ENCODE measurements around the gene CNTNAP5.

The CNTNAP5 gene

DNA sequence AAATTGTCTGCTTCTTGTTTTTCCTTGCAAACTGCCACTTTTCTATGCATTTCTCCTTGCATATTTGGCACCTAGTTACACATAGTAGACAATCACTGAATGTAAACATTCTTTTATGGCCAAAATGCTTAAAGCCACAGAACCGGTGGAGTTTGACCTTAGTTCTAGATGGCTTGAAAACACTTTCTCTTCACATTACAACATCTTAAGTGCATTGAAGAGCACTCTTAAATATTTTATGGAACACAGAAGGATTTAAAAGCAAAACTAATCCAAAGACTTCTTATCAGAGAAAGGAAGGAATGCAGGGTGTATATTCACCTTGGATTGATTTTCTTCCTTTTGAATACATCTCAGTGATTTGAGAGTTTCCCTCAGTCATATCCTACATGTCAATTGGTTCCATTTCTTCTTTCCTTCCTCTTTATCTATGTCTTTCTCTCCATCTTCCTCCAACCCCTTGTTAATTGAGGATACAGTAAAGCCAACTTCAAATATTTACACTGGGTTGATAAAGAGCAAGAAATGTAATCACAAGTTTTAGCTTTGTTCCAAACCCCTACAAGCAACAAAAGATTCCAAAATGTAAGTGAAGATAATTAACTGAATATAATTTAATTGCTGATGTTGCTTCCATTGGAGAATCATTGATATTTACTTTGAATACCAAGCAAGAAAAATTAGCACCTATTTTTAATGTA is 548.0 kb downstream of the CNTNAP5 start:
- Mint-ChIP-seq H3K27me3 (no peaks in the 10 kb centered on the region), H3K4me3 (no peak overlapping the region), H3K27ac (no peak overlapping the region), H3K4me1 (no peaks in the 10 kb centered on the region), H3K36me3 (no peaks in the 10 kb centered on the region), H3K9me3 (peaks cover 4% of the 10 kb centered on the region)

DNA sequence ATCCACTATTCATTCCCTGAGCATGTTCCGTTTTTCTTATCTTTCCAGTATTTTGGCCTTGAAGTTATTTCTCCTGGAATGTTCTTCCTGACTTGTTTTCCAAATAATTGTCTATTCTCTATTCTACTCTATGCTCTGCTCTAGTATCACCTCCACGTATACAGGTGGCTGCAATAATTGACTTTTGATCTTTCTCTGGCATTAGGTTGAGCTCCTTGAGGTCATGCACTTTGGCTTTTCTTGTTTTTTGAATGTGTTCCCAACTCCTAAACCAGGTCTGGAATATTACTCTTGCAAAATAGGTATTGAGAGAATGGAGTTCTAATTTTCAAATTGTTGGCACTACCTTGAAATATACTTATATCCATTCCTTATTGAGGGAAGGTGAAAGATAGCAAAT is 550.4 kb downstream of the CNTNAP5 start:
- Mint-ChIP-seq H3K27ac (no peak overlapping the region), H3K36me3 (no peaks in the 10 kb centered on the region), H3K27me3 (no peaks in the 10 kb centered on the region), H3K4me1 (no peaks in the 10 kb centered on the region), H3K4me3 (no peak overlapping the region), H3K9me3 (peaks cover 5% of the 10 kb centered on the region)

DNA sequence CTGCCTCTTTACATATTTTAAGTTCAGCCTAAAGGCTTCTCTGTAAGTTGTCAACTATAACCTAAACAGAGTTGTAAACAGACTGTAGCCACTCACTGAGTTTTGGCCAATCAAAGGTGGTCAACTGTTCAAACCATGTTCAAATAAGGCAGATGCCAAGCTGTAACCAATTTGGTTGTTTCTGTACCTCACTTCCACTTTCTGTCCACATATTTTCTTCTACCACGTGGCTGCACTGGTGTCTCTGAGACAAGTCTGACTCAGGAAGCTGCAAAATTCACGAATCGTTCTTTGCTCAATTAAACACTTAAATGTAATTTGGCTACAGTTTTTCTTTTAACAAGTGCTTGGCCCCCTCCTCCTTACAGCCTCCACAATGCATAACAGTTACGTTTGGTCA is 555.2 kb downstream of the CNTNAP5 start:
- H3K4me1 Mint-ChIP-seq, result no peaks in the 10 kb centered on the region
- peaks cover 9% of the 10 kb centered on the region for H3K9me3 Mint-ChIP-seq
- no peaks in the 10 kb centered on the region for H3K36me3 Mint-ChIP-seq
- H3K4me3 Mint-ChIP-seq, result no peak overlapping the region
- H3K27ac Mint-ChIP-seq, result no peak overlapping the region
- no peaks in the 10 kb centered on the region for H3K27me3 Mint-ChIP-seq

DNA sequence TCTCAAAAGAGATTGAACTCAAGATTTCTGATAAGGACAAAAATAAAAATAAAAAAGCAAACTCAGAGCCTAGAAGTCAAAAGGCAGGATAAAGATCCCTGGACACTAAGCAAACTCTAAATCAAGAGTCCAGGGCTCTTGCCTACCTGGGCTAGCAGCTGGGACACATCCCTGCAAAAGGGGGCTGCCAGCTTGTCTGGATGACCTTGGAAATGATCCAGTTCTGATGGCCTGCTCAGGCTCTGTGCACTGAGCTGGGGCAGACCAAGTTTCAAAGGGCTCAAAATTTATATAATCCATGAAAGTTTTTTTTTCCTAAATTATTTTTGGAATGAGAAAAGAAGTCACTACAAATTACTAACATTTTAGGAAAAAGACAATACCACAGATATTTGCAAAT is 557.3 kb downstream of the CNTNAP5 start:
- H3K9me3 Mint-ChIP-seq, result peaks cover 5% of the 10 kb centered on the region
- H3K27ac Mint-ChIP-seq, result no peak overlapping the region
- no peaks in the 10 kb centered on the region for H3K4me1 Mint-ChIP-seq
- H3K4me3 Mint-ChIP-seq, result no peak overlapping the region
- H3K27me3 Mint-ChIP-seq, result no peaks in the 10 kb centered on the region
- H3K36me3 Mint-ChIP-seq, result no peaks in the 10 kb centered on the region

DNA sequence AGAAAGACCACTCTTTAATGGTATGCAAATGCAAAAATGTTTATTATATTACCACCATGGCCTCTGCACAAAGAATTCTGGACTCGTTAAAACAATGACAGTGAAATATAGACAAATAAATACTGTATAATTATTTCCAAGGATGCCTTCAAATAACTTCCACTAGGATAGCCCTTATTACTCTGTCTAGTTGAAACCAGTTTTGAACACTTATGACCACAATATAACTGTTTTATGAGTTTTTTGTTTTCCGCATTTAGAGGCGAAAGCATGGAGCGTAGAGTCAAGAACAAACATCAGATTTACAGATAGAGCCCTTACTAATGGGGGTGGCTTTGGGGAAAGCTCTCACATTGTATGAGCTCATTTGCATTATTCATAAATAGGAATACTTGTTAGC is 559.5 kb downstream of the CNTNAP5 start:
- Mint-ChIP-seq H3K9me3 (peaks cover 5% of the 10 kb centered on the region), H3K36me3 (no peaks in the 10 kb centered on the region), H3K27ac (no peak overlapping the region), H3K4me1 (no peaks in the 10 kb centered on the region), H3K27me3 (no peaks in the 10 kb centered on the region), H3K4me3 (no peak overlapping the region)

DNA sequence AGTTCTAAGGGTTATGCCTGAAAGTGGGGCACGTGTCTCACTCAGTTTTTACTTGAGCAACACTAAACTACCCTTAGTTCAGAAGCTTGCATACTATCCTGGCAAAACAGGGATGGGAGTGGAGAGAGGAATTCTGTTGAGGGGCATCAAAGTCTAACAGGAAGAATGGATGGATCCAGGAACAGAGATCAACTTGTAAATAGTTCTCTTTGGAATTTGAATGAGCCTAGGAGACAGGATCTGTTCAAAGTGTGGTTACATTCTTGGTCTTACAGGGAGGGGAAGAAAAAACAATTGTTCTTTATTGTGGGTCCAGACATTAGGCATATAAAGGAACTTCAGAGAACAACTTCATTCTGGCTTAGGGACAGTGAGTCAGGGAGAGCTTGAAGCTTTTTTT is 560.2 kb downstream of the CNTNAP5 start:
- no peaks in the 10 kb centered on the region for H3K4me1 Mint-ChIP-seq
- no peak overlapping the region for H3K4me3 Mint-ChIP-seq
- peaks cover 9% of the 10 kb centered on the region for H3K9me3 Mint-ChIP-seq
- no peaks in the 10 kb centered on the region for H3K27me3 Mint-ChIP-seq
- H3K36me3 Mint-ChIP-seq, result no peaks in the 10 kb centered on the region
- no peak overlapping the region for H3K27ac Mint-ChIP-seq

DNA sequence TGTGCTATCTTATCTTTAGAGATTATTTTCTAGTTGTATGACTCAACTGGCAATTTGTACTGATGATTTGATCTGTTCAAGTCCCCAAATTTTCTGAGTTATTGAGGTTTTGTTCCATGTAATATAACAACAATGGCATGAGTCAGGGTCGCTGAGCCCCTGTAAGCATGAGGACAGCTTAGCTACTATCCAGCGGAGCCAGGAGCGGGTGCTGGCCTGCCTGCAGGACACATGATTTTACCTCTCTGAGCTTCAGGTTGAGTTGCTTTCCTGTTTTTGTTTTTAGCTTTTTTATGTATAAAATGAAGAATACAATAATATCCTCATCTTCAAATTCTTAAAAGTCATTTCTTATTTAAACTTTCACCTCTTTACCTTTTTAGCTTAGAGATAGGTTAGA is 561.1 kb downstream of the CNTNAP5 start:
- Mint-ChIP-seq H3K36me3 (no peaks in the 10 kb centered on the region), H3K9me3 (peaks cover 8% of the 10 kb centered on the region), H3K4me1 (no peaks in the 10 kb centered on the region), H3K27ac (no peak overlapping the region), H3K27me3 (no peaks in the 10 kb centered on the region), H3K4me3 (no peak overlapping the region)

DNA sequence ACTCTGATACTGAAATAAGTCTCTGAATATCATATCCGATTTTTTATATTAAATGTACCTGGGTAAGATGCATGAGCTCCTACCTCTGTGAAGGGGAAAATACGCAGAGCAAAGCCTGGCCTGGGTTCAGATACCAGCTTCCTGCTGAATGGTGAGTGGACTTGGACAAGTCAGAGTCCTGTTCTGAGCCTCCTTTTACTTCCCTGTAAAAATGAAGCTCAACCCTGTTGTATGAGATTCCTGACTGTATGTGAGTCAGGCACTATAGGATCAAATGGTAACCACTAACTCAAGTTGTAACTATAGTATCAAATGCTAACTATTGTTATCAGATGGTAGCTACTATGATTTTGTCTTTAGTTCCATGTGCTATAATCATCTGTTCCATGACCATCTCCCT is 561.7 kb downstream of the CNTNAP5 start:
- Mint-ChIP-seq H3K36me3 (no peaks in the 10 kb centered on the region), H3K4me1 (no peaks in the 10 kb centered on the region), H3K4me3 (no peak overlapping the region), H3K27me3 (no peaks in the 10 kb centered on the region), H3K9me3 (peaks cover 9% of the 10 kb centered on the region), H3K27ac (no peak overlapping the region)

DNA sequence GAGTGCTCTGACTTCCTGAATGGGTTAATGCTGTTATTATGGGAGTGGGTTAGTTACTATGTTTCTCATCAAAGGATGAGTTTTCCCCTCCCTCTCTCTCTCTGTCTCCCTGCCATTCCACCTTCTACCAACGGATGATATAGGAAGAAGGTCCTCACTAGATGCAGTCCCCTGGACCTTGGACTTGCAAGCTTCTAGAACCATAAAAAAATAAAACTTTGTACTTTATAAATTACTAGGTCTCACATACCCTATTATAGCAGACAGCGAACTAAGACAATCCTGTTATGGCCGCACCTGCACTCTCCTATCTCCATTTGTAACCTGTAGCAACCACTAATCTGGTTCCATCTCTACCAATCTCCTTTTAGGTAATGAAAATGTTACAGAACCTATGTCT is 564.9 kb downstream of the CNTNAP5 start:
- H3K27me3 Mint-ChIP-seq, result no peaks in the 10 kb centered on the region

DNA sequence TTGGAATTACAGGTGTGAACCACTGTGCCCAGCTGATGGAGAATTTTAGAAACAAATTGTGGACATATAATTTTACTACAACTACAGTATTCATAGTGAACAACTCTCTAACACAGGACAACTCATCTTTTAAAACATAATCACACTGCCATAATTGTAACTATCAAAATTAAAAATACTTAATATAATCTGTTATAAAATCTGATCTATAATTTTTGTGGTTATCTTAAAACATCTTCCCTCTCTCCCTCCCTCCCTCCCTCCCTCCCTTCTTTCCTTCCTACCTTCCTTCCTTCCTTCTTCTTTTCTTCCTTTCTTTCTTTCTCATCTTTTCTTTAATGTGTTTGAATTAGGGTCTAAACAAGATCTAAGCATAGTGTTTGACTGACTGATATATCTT is 577.7 kb downstream of the CNTNAP5 start:
- Mint-ChIP-seq H3K27me3 (no peaks in the 10 kb centered on the region), H3K9me3 (no peaks in the 10 kb centered on the region), H3K27ac (no peak overlapping the region), H3K4me1 (no peaks in the 10 kb centered on the region), H3K36me3 (no peaks in the 10 kb centered on the region), H3K4me3 (no peak overlapping the region)

More for the DNA sequence above, 564.9 kb downstream of the CNTNAP5 start:
- H3K4me1 Mint-ChIP-seq, result no peaks in the 10 kb centered on the region
- no peaks in the 10 kb centered on the region for H3K36me3 Mint-ChIP-seq
- H3K4me3 Mint-ChIP-seq, result no peak overlapping the region
- no peak overlapping the region for H3K27ac Mint-ChIP-seq
- H3K9me3 Mint-ChIP-seq, result peaks cover 9% of the 10 kb centered on the region

DNA sequence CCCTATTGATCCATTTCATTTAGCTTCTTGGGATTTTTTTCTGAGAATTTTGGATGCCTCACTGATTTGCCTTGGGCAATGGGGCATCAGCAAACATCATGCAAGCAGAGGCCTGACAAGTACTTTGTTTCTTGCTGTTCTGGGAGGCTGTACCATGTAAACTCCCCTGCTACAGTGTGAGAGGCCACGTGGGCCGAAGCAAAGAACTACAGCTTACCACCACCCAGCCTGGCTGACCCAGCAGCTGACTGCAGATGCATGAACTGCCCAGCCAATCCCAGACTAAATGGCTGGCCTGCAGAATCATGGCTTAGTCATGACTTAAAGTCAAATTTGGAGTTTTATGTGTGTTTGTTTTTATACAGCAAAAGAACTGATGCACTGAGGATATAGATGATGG is 579.9 kb downstream of the CNTNAP5 start:
- Mint-ChIP-seq H3K27me3 (no peaks in the 10 kb centered on the region), H3K27ac (no peak overlapping the region), H3K4me3 (no peak overlapping the region), H3K9me3 (no peaks in the 10 kb centered on the region), H3K36me3 (no peaks in the 10 kb centered on the region), H3K4me1 (no peaks in the 10 kb centered on the region)

DNA sequence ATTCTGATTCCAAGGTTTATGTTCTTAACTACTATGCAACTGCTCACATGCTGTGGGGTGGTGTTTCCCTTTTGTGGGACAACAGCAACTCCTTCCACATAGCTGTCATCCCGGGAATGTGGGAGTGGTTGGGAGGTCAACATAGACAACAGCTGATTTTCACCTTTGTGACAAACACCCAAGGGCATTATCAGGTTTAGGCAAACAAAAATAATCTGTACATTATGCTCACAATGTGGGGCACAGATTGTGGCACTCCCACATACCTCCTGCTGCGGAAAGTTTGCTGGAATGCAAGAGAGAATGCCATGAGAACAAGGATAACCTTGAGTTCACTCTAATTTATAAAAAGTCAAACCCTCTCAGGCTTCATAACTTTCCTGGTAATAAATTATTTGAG is 582.6 kb downstream of the CNTNAP5 start:
- Mint-ChIP-seq H3K36me3 (no peaks in the 10 kb centered on the region), H3K27me3 (no peaks in the 10 kb centered on the region), H3K27ac (no peak overlapping the region), H3K4me3 (no peak overlapping the region), H3K9me3 (no peaks in the 10 kb centered on the region), H3K4me1 (no peaks in the 10 kb centered on the region)

DNA sequence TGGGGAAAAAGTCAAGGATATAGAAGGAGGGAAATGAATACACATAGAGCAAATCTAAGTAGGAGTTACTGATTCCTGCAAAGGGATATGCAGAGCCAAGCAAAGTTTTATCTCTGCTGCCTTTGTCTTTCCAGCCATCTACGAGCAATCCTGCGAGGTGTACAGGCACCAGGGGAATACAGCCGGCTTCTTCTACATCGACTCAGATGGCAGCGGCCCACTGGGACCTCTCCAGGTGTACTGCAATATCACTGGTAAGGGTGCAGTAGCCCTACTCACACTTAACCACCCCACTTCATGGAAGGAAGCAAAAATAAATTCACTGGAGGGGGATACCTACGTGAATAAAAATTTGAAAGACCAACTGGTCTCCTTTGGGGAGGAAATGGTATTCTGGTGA is 584.6 kb downstream of the CNTNAP5 start:
- no peaks in the 10 kb centered on the region for H3K27me3 Mint-ChIP-seq
- no peaks in the 10 kb centered on the region for H3K9me3 Mint-ChIP-seq
- no peaks in the 10 kb centered on the region for H3K4me1 Mint-ChIP-seq
- no peak overlapping the region for H3K27ac Mint-ChIP-seq
- no peak overlapping the region for H3K4me3 Mint-ChIP-seq
- no peaks in the 10 kb centered on the region for H3K36me3 Mint-ChIP-seq

DNA sequence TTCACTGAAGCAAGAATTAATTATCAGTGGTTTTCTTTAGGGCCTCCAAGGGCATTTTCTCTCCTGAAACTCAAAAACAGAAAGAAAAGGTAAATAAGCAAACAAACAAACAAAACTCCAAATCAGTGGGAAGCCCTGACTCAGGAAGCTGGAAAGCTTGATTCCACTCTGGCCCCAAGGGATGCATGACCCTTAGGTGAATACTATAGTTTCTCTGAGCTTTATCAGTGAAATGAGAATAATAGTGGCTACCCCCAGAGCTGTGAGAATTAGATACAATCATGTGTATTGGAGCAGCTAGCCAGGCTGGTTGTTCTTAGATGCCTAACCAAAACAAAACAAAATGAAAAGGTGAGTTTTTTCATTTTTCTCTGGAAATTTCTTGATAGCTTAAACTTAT is 585.1 kb downstream of the CNTNAP5 start:
- Mint-ChIP-seq H3K4me1 (no peaks in the 10 kb centered on the region), H3K27ac (no peak overlapping the region), H3K4me3 (no peak overlapping the region), H3K9me3 (no peaks in the 10 kb centered on the region), H3K36me3 (no peaks in the 10 kb centered on the region), H3K27me3 (no peaks in the 10 kb centered on the region)

DNA sequence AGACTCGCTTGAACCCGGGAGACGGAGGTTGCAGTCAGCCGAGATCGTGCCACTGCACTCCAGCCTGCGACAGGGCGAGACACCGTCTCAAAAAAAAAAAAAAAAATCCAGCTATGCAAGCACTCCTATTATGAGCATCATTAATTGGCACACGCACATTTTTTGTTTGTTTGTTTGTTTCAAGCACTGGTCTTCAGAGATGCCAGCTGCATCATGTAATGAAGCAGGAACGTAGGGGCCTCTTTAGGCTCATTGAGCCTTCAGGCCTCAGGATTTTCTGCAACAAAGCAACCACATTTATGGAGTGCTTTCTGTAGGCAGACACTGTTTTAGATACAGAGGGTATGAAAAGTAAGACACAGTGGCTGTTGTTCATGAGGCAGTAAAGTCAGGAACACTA is 585.8 kb downstream of the CNTNAP5 start:
- no peaks in the 10 kb centered on the region for H3K36me3 Mint-ChIP-seq
- no peak overlapping the region for H3K27ac Mint-ChIP-seq
- no peaks in the 10 kb centered on the region for H3K27me3 Mint-ChIP-seq
- no peak overlapping the region for H3K4me3 Mint-ChIP-seq
- H3K9me3 Mint-ChIP-seq, result peaks cover 4% of the 10 kb centered on the region
- no peaks in the 10 kb centered on the region for H3K4me1 Mint-ChIP-seq

DNA sequence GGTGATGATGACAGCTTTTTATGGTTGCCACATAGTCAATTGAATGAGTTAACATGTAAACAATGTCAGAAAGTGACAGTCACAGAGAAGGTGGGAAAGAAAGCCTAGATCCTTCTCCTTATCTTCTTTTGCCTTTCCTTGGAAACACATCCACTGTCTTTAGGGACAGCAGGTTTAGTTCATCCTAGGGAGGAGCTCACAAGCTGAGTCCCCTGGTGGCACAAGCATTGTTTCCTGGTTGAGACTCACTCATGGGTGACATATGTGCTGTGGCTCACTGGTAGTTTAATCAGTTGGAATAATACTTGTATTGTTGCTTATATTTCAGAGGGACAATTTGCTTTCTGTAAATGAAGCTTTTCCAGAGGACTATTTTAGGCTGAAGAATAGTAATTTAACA is 598.5 kb downstream of the CNTNAP5 start:
- Mint-ChIP-seq H3K27ac (no peak overlapping the region), H3K4me1 (no peaks in the 10 kb centered on the region), H3K27me3 (no peaks in the 10 kb centered on the region), H3K36me3 (no peaks in the 10 kb centered on the region), H3K4me3 (no peak overlapping the region), H3K9me3 (peaks cover 3% of the 10 kb centered on the region)

DNA sequence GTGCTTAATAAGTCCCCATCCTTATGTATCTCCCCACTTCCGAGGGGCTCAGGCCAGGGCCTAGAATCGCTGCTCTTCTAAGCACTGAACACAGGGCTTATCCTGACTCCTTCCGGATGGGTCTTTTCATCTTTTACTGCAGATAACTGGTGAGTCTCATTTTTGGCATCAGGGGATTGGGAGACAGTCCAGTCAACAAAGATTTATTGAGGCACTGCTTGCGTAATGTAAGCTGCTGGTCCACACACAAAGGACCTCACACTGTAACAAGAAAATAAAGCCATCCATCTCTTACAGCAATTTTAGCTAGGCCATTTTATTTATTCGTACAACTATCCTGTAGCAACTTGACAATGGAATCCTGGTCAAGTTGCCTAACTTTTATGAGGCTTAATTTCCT is 600.5 kb downstream of the CNTNAP5 start:
- no peaks in the 10 kb centered on the region for H3K27me3 Mint-ChIP-seq
- H3K36me3 Mint-ChIP-seq, result no peaks in the 10 kb centered on the region
- H3K4me1 Mint-ChIP-seq, result no peaks in the 10 kb centered on the region

More for the DNA sequence above, 600.5 kb downstream of the CNTNAP5 start:
- Mint-ChIP-seq H3K9me3 (no peaks in the 10 kb centered on the region), H3K4me3 (no peak overlapping the region), H3K27ac (no peak overlapping the region)

Data from activated naive CD4-positive, alpha-beta T cell treated with anti-CD3 and anti-CD28 coated beads, Interleukin-2, amount 50 U/mL, for 24 hours (primary cell).